HCT116 (cell line): ENCODE results near the gene VEPH1. TPM values are rescaled to one million over a fixed set of nuclear protein-coding genes. Genes with fewer than 3 reads are reported as not detected.

ENCODE experiments used
- ATAC-seq: fragments of 200-7000 bp; cut with Tn5 transposase; 2 replicates; pipeline ENCODE4 v1.9.1; 2020; ENCODE audit warnings: mild to moderate bottlenecking, moderate library complexity
- BruUV-seq: library from RNA; stranded (reverse); fragments of 400-500 nt; replicated peaks from 2 replicates; lab custom pipeline; 2021; lab: Mats Ljungman, UMichigan
- CTCF ChIA-PET: fragments of 300-600 bp; sonication (Branson Sonifier 250); formaldehyde crosslinking; loops from one replicate; lab custom pipeline; 2021; ENCODE audit warnings: antibody characterized with exemption; lab: Charles Lee
- POLR2A ChIA-PET: fragments of 300-600, 350-600 bp; sonication (Branson Sonifier 250); formaldehyde crosslinking; loops from one replicate; lab custom pipeline; 2021; ENCODE audit warnings: antibody characterized with exemption; lab: Charles Lee
- RAD21 ChIA-PET, 2 experiments: fragments of 300-600 bp; sonication (Branson Sonifier 250); formaldehyde crosslinking; loops; one replicate each; lab custom pipeline; 2023; ENCODE audit warnings: low total read pairs in 2 of 2; ENCODE audit not compliant: uncharacterized antibody in 2 of 2, unreplicated experiment in 2 of 2, low non-redundant PET in 1 of 2; lab: Charles Lee
- DNase-seq: peaks from one replicate; pipeline ENCODE4 v3.0.0-alpha.2; 2010; ENCODE audit warnings: low read depth, low spot score
- H2AFZ ChIP-seq: fragments of 200-600 bp; shearing (Covaris generic), sonication (generic); 2 replicates; pipeline ENCODE4 v1.6.1; 2017; ENCODE audit warnings: low read depth, mixed run types, mixed read lengths, antibody characterized with exemption, low read length; ENCODE audit not compliant: poor library complexity, severe bottlenecking
- H3K27ac ChIP-seq: 2 replicates; pipeline ENCODE4 v1.5.1; 2012; ENCODE audit warnings: low read depth, low read length
- H3K27me3 ChIP-seq: fragments of 200-600 bp; sonication (generic); 2 replicates; pipeline ENCODE4 v1.6.1; 2016; ENCODE audit warnings: mixed run types, low read length, mixed read lengths; ENCODE audit not compliant: insufficient read depth
- H3K36me3 ChIP-seq, 2 experiments: fragments of 200-500 bp in 1 of 2; fragments of 200-600 bp in 1 of 2; sonication (Bioruptor generic) in 1 of 2; sonication (generic) in 1 of 2; 2 replicates each; pipeline versions ENCODE4 v1.5.1 to v1.6.1; 2014 to 2016; ENCODE audit warnings: low read length in 2 of 2, inconsistent platforms in 1 of 2, mixed read lengths in 1 of 2, mixed run types in 1 of 2; ENCODE audit not compliant: insufficient read depth in 2 of 2, control insufficient read depth in 1 of 2
- H3K4me1 ChIP-seq, 2 experiments: fragments of 200-600 bp in 1 of 2; sonication (generic) in 1 of 2; 2 replicates each; pipeline versions ENCODE4 v1.5.1 to v1.6.1; 2012 to 2017; ENCODE audit warnings: low read length in 2 of 2, inconsistent platforms in 1 of 2, mild to moderate bottlenecking in 1 of 2, mixed read lengths in 1 of 2, mixed run types in 1 of 2, moderate library complexity in 1 of 2; ENCODE audit not compliant: insufficient read depth in 2 of 2, control insufficient read depth in 1 of 2
- H3K4me2 ChIP-seq: fragments of 200-600 bp; sonication (generic); 2 replicates; pipeline ENCODE4 v1.6.1; 2017; ENCODE audit warnings: mixed run types, low read length, mixed read lengths
- H3K4me3 ChIP-seq, 2 experiments: fragments of 200-600 bp in 1 of 2; sonication (generic) in 1 of 2; replicated peaks in 1 of 2; 2 replicates each; pipeline ENCODE4 v1.5.1; 2011 to 2016; ENCODE audit warnings: low read length in 2 of 2, control low read depth in 1 of 2, low read depth in 1 of 2, mild to moderate bottlenecking in 1 of 2, mixed read lengths in 1 of 2, mixed run types in 1 of 2
- H3K79me2 ChIP-seq: fragments of 200-600 bp; sonication (generic); 2 replicates; pipeline ENCODE4 v1.6.1; 2017; ENCODE audit warnings: mild to moderate bottlenecking, mixed run types, low read length, moderate library complexity, mixed read lengths; ENCODE audit not compliant: insufficient read depth
- H3K9ac ChIP-seq: fragments of 200-600 bp; sonication (generic); 2 replicates; pipeline ENCODE4 v1.6.1; 2016; ENCODE audit warnings: low read length, mixed read lengths
- H3K9me2 ChIP-seq: fragments of 200-600 bp; sonication (generic), shearing (Covaris generic); 2 replicates; pipeline ENCODE4 v1.6.1; 2017; ENCODE audit warnings: mixed run types, mild to moderate bottlenecking, moderate library complexity; ENCODE audit not compliant: insufficient read depth
- H3K9me3 ChIP-seq, 2 experiments: fragments of 200-500 bp in 1 of 2; fragments of 200-600 bp in 1 of 2; sonication (Bioruptor generic) in 1 of 2; sonication (generic) in 1 of 2; 2 replicates each; pipeline ENCODE4 v1.6.1; 2014 to 2017; ENCODE audit warnings: low read length in 2 of 2, mixed read lengths in 2 of 2, inconsistent platforms in 1 of 2, low read depth in 1 of 2, mild to moderate bottlenecking in 1 of 2, mixed run types in 1 of 2, moderate library complexity in 1 of 2; ENCODE audit not compliant: control insufficient read depth in 1 of 2, insufficient read depth in 1 of 2
- H4K20me1 ChIP-seq: fragments of 200-600 bp; sonication (generic), shearing (Covaris generic); 2 replicates; pipeline ENCODE4 v1.6.1; 2017; ENCODE audit warnings: mixed run types, mild to moderate bottlenecking, moderate library complexity; ENCODE audit not compliant: insufficient read depth
- ATF3 ChIP-seq: IDR thresholded peaks from 2 replicates; pipeline ENCODE4 v1.6.1; 2012
- CBX3 ChIP-seq: IDR thresholded peaks from 2 replicates; pipeline ENCODE4 v1.6.1; 2012; ENCODE audit warnings: low read depth
- EZH2 ChIP-seq: fragments of 200-600 bp; sonication (generic); IDR thresholded peaks from 2 replicates; pipeline ENCODE4 v1.6.1; 2017; ENCODE audit warnings: antibody characterized with exemption, mixed run types
- MAX ChIP-seq: IDR thresholded peaks from 2 replicates; pipeline ENCODE4 v1.6.1; 2012
- RAD21 ChIP-seq: IDR thresholded peaks from 2 replicates; pipeline ENCODE4 v1.6.1; 2012; ENCODE audit warnings: low read depth, mild to moderate bottlenecking
- REST ChIP-seq: IDR thresholded peaks from 2 replicates; pipeline ENCODE4 v1.6.1; 2012; ENCODE audit warnings: low read depth
- SIN3A ChIP-seq: IDR thresholded peaks from 2 replicates; pipeline ENCODE4 v1.6.1; 2012; ENCODE audit warnings: low read depth
- SP1 ChIP-seq: IDR thresholded peaks from 2 replicates; pipeline ENCODE4 v1.6.1; 2012; ENCODE audit warnings: low read depth
- SRF ChIP-seq: IDR thresholded peaks from 2 replicates; pipeline ENCODE4 v1.6.1; 2012; ENCODE audit warnings: low read depth
- YY1 ChIP-seq: IDR thresholded peaks from 2 replicates; pipeline ENCODE4 v1.6.1; 2011; ENCODE audit warnings: low read length, low read depth, moderate library complexity, mild to moderate bottlenecking; ENCODE audit not compliant: insufficient replicate concordance; ENCODE audit errors: extremely low read depth
- ZBTB33 ChIP-seq: IDR thresholded peaks from 2 replicates; pipeline ENCODE4 v1.6.1; 2011; ENCODE audit warnings: mild to moderate bottlenecking, low read length, moderate library complexity; ENCODE audit not compliant: insufficient replicate concordance; ENCODE audit errors: extremely low read depth
- ZNF274 ChIP-seq: fragments of 200-500 bp; sonication (Bioruptor generic); IDR thresholded peaks from 2 replicates; pipeline ENCODE4 v1.6.1; 2014; ENCODE audit warnings: mild to moderate bottlenecking, low read depth, low read length, inconsistent platforms
- intact Hi-C: fragments of 100-400 bp; cut with micrococcal nuclease; formaldehyde crosslinking; loops from 2 replicates; pipeline ENCODE4 v1.10.0; 2022
- total RNA-seq: library from RNA; stranded (reverse); gene quantifications from one replicate; pipeline ENCODE4 v1.2.1, GENCODE V29; 2021; ENCODE audit not compliant: unreplicated experiment

VEPH1 gene
- total RNA-seq, 1 experiment from 2014 or later, result 4.9 TPM

- CTCF ChIA-PET, result no interaction called here
- no peak overlapping the region for H3K27ac ChIP-seq
- H3K9ac ChIP-seq, result no peak overlapping the region
- POLR2A ChIA-PET, result no interaction called here
- H3K79me2 ChIP-seq, result no peaks in the 10 kb centered on the region
- no peak overlapping the region for H2AFZ ChIP-seq
- no peaks in the 10 kb centered on the region for H4K20me1 ChIP-seq
- no peaks in the 10 kb centered on the region for H3K36me3 ChIP-seq
- intact Hi-C loops, result no loop called here
- no peak overlapping the region for H3K4me2 ChIP-seq
- RAD21 ChIA-PET, result no interaction called here
- no peaks in the 10 kb centered on the region for H3K9me2 ChIP-seq
- no peak overlapping the region for H3K4me3 ChIP-seq
- ATAC-seq, result no peak
- no peaks in the 10 kb centered on the region for H3K9me3 ChIP-seq
- no peaks in the 10 kb centered on the region for H3K27me3 ChIP-seq
- no peak for DNase-seq
- no peaks in the 10 kb centered on the region for H3K4me1 ChIP-seq
- BruUV-seq, result no TSS peak
- no peak for TF ChIP-seq RAD21
- TF ChIP-seq ATF3, result no peak
Measured at GRCh38 chr3:157467200-157467599, 36.0 kb downstream of the VEPH1 start.

- Histone ChIP-seq H3K4me3 (no peak overlapping the region), H3K79me2 (no peaks in the 10 kb centered on the region), H3K36me3 (no peaks in the 10 kb centered on the region), H3K4me2 (no peak overlapping the region), H3K27me3 (no peaks in the 10 kb centered on the region), H3K27ac (no peak overlapping the region), H3K9ac (no peak overlapping the region), H3K9me2 (no peaks in the 10 kb centered on the region), H3K9me3 (no peaks in the 10 kb centered on the region), H3K4me1 (no peaks in the 10 kb centered on the region), H4K20me1 (no peaks in the 10 kb centered on the region), H2AFZ (no peak overlapping the region)
- no peak for ATAC-seq
- TF ChIP-seq ATF3 (no peak), SRF (no peak), SP1 (no peak), RAD21 (no peak), CBX3 (no peak), YY1 (no peak), MAX (no peak), EZH2 (no peak), ZBTB33 (no peak), SIN3A (no peak), ZNF274 (no peak), REST (no peak)
- ChIA-PET CTCF (no interaction called here), POLR2A (no interaction called here), RAD21 (no interaction called here)
- intact Hi-C loops, result no loop called here
- DNase-seq, result no peak
- BruUV-seq, result no TSS peak
Measured at GRCh38 chr3:157465741-157466140, 37.5 kb downstream of the VEPH1 start.
